ENCODE data around the gene ANO2.

The ANO2 gene

DNA sequence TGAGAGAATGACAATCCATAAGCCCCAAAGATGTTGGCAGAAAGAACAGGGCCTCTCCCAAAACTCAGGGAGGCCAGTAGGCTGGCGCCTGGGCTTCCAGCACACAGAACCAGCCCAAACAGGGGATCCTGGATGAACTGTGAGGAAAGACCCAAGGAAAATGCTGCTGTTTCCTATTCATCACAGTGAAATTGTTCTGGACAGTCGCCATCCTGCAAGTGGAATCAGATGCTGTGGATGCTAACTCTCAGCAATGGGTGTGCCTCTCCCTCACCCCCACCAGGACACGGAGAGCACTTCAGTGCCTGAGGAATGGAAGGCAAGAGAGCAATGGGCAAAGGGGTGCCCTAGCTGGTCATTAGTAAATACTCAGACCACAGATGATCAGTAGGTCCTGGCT, 80.8 kb downstream of the ANO2 start:
- H3K4me3 ChIP-seq (ENCODE audit: low read depth, low read length) = no peak overlapping the region
- TF ChIP-seq MYC (IDR thresholded peaks at IDR 0.05; ENCODE audit: low read depth, low read length) (no peak), POLR2A (IDR thresholded peaks at IDR 0.05; ENCODE audit: extremely low read depth, insufficient read length) (no peak)
- TF ChIP-seq, protein P1, sequence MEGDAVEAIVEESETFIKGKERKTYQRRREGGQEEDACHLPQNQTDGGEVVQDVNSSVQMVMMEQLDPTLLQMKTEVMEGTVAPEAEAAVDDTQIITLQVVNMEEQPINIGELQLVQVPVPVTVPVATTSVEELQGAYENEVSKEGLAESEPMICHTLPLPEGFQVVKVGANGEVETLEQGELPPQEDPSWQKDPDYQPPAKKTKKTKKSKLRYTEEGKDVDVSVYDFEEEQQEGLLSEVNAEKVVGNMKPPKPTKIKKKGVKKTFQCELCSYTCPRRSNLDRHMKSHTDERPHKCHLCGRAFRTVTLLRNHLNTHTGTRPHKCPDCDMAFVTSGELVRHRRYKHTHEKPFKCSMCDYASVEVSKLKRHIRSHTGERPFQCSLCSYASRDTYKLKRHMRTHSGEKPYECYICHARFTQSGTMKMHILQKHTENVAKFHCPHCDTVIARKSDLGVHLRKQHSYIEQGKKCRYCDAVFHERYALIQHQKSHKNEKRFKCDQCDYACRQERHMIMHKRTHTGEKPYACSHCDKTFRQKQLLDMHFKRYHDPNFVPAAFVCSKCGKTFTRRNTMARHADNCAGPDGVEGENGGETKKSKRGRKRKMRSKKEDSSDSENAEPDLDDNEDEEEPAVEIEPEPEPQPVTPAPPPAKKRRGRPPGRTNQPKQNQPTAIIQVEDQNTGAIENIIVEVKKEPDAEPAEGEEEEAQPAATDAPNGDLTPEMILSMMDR (IDR thresholded peaks at IDR 0.05; ENCODE audit: low read depth, low read length) = no peak
- TF ChIP-seq, protein P2, sequence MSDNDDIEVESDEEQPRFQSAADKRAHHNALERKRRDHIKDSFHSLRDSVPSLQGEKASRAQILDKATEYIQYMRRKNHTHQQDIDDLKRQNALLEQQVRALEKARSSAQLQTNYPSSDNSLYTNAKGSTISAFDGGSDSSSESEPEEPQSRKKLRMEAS (IDR thresholded peaks at IDR 0.05; ENCODE audit: low read depth, low read length) = no peak
- DNase-seq (ENCODE audit: low read depth) = no peak

DNA sequence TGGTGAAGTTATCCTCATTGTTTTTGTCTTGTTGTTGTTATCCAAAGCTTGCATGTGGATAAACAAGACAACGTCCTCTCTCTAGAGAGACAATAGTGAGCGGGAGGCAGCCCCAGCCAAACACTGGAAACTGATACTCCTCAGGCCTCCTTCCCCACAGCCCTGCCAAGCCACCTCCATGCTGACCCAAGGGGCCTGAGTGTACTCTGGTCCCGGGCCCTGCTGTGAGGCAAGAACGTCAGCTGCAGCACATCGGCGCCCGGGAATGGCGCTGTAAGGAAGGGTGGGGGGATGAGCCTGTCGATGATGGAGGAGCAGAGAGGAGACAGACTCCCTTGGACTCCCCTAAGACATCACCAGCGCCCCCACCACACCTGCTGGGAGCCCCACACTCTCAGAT, 83.6 kb downstream of the ANO2 start:
- no peak overlapping the region for H3K4me3 ChIP-seq (ENCODE audit: low read depth, low read length)
- no peak for DNase-seq (ENCODE audit: low read depth)
- TF ChIP-seq POLR2A (IDR thresholded peaks at IDR 0.05; ENCODE audit: extremely low read depth, insufficient read length) (no peak), MYC (IDR thresholded peaks at IDR 0.05; ENCODE audit: low read depth, low read length) (no peak)
- TF ChIP-seq, protein P2 (IDR thresholded peaks at IDR 0.05; ENCODE audit: low read depth, low read length) = no peak
- TF ChIP-seq, protein P1 (IDR thresholded peaks at IDR 0.05; ENCODE audit: low read depth, low read length) = no peak

DNA sequence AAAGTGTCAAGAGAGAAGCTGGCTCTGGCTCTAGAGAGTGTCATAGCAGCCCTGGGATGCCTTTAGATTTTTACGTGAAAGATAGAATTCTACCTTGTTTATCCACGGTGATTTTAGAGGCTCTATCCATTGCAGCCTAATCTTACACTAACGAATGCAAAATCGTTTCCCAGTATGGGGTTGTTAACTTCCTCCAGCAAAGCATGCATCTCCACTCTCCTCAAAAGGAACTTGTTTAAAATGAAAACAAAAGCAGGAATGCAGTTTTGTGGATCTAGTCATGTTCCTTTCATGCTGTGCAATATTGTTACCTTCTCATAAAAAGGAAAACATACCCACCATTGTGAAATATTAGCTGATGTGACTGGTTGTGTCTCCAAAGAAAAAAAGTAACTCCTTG, 88.4 kb downstream of the ANO2 start:
- DNase-seq (ENCODE audit: low read depth) = no peak
- TF ChIP-seq, protein P2 (IDR thresholded peaks at IDR 0.05; ENCODE audit: low read depth, low read length) = no peak
- TF ChIP-seq, protein P1 (IDR thresholded peaks at IDR 0.05; ENCODE audit: low read depth, low read length) = no peak
- no peak for TF ChIP-seq MYC (IDR thresholded peaks at IDR 0.05; ENCODE audit: low read depth, low read length)
- TF ChIP-seq POLR2A (IDR thresholded peaks at IDR 0.05; ENCODE audit: extremely low read depth, insufficient read length) = no peak
- no peak overlapping the region for H3K4me3 ChIP-seq (ENCODE audit: low read depth, low read length)

DNA sequence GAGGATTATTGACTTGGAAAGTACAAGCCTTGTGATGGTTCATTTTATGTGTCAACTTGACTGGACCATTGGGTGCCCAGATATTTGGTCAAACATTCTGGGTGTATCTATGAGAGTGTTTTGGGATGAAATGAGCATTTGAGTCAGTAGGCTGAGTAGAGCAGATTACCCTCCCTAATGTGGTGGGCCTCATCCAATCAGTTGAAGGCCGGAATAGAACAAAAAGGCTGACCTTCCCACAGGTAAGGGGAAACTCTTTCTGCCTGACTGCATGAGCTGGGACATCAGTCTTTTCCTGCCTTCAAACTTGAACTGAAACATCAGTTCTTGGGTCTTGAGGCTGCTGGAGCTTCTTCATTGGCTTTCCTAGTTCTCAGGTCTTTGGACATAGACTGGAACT, 98.1 kb downstream of the ANO2 start:
- no peak overlapping the region for H3K4me3 ChIP-seq (ENCODE audit: low read depth, low read length)
- no peak for TF ChIP-seq POLR2A (IDR thresholded peaks at IDR 0.05; ENCODE audit: extremely low read depth, insufficient read length)
- no peak for TF ChIP-seq MYC (IDR thresholded peaks at IDR 0.05; ENCODE audit: low read depth, low read length)
- TF ChIP-seq, protein P1 (IDR thresholded peaks at IDR 0.05; ENCODE audit: low read depth, low read length) = no peak
- TF ChIP-seq, protein P2 (IDR thresholded peaks at IDR 0.05; ENCODE audit: low read depth, low read length) = no peak
- no peak for DNase-seq (ENCODE audit: low read depth)

DNA sequence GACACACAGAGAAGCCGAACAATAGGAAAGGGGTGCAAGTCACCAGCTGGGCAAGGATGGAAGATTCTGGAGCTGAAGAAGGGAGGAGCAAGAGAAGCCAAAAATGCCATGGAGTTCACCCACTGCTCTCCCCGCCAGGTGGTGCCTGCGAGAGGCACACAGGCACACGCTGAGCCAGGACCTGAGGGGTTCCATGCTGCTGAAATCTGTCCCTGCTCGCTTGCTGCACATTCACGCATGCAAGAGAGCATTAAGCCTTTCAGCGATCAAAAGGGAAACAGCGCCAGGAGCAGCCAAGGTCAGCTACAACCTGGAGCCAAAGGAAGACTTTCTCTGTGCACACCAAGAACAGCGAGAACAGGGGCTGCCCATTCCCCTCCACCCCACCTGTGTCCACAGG, 104.1 kb downstream of the ANO2 start:
- DNase-seq (ENCODE audit: low read depth) = no peak
- no peak overlapping the region for H3K4me3 ChIP-seq (ENCODE audit: low read depth, low read length)
- TF ChIP-seq, protein P1 (IDR thresholded peaks at IDR 0.05; ENCODE audit: low read depth, low read length) = no peak
- TF ChIP-seq, protein P2 (IDR thresholded peaks at IDR 0.05; ENCODE audit: low read depth, low read length) = no peak
- TF ChIP-seq MYC (IDR thresholded peaks at IDR 0.05; ENCODE audit: low read depth, low read length) = no peak
- no peak for TF ChIP-seq POLR2A (IDR thresholded peaks at IDR 0.05; ENCODE audit: extremely low read depth, insufficient read length)

DNA sequence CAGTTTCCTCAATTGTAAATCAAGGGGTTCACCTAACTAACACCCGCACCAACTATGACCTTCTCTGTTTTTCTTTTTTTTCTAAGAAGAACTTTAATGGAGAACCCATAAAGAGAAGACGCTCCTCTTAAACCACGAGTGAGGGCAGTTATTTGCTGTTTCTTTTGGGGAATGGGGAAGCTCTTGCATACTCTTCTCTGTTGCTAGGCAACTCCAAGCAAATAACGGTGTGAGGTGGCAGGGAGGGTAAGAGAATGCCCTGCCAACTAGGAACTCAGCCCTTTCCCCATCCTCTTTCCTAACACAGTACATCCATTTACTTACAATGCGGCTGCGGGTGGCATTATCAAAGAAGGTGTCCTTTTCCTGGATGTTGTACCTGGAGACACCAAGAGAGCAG, 114.9 kb downstream of the ANO2 start:
- no peak for TF ChIP-seq POLR2A (IDR thresholded peaks at IDR 0.05; ENCODE audit: extremely low read depth, insufficient read length)
- peak; percentile 22 for DNase-seq (ENCODE audit: low read depth)
- H3K4me3 ChIP-seq (ENCODE audit: low read depth, low read length) = no peak overlapping the region

All from NB4 (cell line).